Activated gamma-delta T cell treated with anti-CD3 and anti-CD28 coated beads, Interleukin-2, amount 50 U/mL, for 16 hours (primary cell): ENCODE measurements around the gene TRIM41.
A peak's percentile ranks its signal among the peaks of the same experiment; 100 is the strongest.
"Not testable (repeated sequence)": the region's sequence is repeated elsewhere in the genome, so short reads cannot be mapped to it uniquely, and the experiment has no call there.

Source experiments
- DNase-seq: peaks from one replicate; pipeline ENCODE4 v3.0.0-alpha.2; 2020; ENCODE audit warnings: low read depth

TRIM41 gene

DNA sequence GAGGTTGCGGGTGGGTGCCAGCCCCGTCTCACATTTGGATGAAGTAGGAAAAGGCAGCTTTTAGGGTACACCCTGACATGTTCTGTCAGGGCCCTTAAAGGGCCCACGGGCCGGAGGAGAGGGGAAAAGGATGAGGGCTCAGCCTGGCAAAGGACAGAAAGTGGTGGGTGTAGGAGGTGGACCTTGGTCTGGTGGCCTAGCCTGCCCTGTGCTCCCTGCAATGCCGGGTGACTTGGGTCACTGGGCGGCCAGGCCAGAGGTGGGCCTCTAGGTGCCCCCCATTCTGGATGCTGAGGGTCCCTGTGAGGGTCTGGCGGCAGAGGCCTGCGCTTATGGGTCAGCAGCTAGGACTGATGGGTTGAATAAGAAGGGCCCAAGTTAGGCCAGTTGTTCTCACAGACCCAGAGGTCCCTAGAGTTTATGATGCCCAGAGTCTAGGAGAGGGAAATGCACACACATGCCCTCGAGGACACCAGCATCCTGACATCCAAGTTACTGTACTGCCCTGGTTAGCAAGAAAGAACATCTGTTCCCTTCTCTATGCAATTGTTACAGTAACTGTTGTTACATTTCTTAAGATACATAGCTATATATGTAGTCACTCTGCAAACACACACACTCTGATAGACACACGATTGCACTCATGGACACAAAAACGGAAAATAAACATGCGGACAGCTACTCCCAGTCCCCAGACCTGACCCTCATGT, 30.6 kb upstream of the TRIM41 start:
- DNase-seq: no peak

DNA sequence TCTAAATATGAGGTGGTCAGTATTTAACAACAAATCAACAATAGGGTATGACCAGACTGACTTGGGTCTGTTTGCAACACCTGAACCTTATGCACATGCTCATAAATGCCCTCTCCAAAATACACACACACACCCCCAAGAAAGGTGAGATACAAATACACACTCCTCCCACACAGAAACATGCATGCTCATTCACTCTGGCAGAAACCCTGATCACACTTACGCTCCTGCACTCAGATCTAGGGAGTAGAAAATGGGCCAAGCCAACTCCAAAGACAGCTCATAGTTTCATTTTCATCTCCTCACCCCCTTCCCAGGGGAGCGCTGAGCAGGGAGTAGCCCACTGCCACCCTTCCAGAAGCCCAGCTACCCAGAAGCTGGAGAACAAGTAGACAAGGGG, 29.4 kb upstream of the TRIM41 start:
- no peak for DNase-seq

DNA sequence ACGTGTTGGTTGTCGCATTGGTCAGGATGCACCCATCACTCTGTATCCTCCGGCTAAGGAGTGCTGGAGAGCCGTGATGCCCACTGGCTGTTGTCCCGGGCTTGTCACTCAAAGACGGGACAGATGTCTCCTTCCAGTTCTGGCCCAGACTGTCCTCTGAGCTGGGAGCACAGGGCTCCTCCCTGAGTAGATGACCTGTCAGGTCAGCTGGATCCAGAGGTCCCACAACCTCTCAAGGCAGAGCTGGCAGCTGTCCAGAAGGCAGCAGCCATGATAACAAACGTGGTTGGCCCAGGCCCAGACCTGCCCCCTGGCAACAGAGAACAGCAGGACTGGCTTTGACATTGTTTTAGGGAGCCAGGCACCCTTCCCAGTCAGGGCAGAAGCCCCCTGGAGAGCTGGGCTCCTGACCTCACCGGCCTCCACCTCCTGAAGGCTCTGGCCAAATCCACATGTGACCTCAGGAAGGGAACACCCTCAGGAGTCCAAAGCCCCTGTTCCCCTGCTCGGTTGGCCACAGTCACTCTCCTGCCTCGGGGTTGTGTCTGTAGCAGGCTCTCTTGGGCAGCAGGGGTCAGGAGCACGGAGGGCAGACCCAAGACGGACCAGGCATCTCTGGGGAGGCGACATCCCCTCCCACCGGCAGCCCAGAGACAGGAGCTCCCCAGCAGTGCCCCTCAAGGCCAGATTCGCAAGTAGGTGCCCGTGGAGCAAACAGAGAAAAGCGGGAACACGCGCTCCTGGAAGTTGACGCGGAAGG, 28.4 kb upstream of the TRIM41 start:
- DNase-seq: no peak

DNA sequence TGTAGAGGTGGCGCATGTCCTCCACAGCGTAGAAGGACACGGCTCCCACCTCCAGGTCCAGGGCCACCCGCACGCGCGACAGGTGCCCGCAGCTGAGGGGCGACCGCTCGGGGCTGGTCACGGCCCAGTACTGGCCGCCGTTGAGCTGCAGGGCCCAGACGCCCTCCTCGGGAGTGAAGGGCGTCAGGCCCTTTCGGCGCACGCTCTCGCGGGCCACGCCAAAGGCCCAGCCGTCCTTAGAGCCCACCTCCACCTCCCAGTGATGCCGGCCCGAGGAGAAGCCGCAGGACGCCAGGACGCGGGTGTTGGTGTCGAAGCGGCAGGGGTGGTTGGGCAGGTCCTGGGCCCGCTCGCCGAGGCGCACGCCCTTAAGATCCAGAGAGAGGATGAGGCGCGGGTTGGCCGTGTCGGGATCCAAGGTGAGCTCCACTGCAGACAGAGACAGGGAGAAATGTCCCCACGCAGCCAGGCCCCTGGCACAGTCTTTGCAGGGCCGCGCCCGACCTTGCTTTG, 27.8 kb upstream of the TRIM41 start:
- no peak for DNase-seq

- no peak for DNase-seq
Observed at GRCh38 chr5:181197326-181197951, 25.6 kb upstream of the TRIM41 start.

DNA sequence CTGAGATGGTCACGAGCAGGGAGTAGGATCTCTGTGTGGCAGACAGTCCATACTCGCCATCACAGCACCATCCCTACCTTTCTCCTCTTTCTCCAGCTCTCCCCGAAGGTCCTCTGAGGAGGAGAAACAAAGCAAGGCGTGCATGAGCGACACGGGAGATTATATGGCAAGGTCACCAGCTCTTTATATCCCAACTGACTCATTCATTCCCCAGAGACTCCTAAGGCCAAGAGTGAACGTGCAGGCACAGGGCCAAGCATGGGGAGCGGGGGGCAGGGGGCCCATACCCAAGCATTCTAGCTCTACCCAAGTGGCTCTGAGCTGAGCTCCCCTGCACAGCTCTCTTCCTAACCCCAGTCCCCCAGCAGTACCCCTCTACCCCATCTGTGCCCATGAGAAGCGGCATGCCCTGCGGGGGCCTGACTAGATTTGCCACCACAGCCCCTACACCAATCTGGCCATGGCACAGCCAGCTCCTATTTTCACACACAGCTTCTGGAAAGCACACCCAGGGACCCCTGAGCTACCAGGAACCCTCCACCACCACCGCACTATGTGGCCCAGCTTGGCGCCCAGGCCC, 24.9 kb upstream of the TRIM41 start:
- no peak for DNase-seq

GRCh38 chr5:181198905-181199519, 24.1 kb upstream of the TRIM41 start:
- DNase-seq: no peak

- no peak for DNase-seq
Observed at GRCh38 chr5:181199881-181200638, 23.0 kb upstream of the TRIM41 start.

- no peak for DNase-seq
Observed at GRCh38 chr5:181200816-181201215, 22.3 kb upstream of the TRIM41 start.

- no peak for DNase-seq
Observed at GRCh38 chr5:181203093-181203711, 19.9 kb upstream of the TRIM41 start.

DNA sequence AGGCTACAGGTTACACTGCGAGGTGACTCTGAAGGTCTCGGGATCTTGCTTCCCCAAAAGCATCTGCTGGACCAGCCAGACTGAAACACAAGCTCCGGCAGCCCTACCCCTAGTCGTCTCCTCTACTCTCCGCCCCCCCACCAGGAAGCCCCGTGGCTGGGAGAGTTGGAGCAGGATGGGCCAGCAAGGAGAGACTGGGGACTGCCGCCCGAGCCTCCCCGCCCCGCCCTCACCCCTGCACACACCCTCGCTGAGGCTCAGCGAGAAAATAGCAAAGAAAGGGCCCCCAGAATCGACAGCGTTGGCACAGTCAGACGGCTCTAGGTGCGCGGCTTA, 19.3 kb upstream of the TRIM41 start:
- DNase-seq: no peak

GRCh38 chr5:181204113-181204825, 18.8 kb upstream of the TRIM41 start:
- DNase-seq: no peak

- no peak for DNase-seq
Observed at GRCh38 chr5:181204826-181205760, 18.0 kb upstream of the TRIM41 start, which contains the start of gene TRIM7. Gene TRIM7 (minus strand): TSS chr5:181205196. CDS start chr5:181205110, 86 bp downstream.

DNA sequence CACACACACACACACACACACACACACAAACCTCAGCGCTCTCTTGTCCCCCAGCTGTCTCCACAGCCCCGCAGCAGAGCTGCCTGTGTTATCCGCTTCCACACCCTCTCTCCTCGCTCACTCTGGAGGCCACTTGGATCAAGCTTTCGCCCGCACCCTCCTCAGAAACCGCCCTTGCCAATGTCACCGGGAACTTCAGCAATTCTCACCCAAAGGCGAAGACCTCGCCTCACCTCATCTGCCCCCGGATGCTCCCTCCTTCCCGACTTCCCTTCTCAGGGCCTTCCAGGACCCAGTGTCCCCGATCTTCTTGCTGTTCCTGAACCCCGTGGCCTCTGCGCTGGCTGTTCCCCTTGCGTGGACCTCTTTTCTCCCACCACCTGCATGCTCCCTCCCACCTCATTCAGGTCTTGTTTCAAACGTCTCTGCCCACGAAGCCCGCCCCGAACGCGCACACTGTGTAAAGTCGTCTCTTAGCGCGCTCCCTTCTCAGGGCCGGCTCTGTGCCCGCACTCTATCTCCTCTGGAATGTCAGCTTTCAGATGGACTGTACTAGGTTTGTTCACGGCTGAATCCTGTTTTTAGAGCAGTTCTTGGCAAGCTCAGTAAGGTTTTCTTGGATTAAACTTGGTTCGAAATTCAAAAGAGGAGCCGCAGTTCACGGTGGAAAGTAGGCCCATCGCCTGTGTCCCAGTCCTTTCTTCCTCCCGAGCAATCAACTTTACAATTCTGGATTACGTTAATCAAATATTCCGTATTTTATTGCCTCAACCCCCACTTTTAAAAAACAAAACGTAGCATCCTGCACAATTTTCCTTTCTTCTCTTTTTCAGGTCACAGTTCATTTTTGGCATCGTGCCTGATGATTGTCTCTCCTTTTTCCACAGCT, 17.1 kb upstream of the TRIM41 start:
- no peak for DNase-seq

DNA sequence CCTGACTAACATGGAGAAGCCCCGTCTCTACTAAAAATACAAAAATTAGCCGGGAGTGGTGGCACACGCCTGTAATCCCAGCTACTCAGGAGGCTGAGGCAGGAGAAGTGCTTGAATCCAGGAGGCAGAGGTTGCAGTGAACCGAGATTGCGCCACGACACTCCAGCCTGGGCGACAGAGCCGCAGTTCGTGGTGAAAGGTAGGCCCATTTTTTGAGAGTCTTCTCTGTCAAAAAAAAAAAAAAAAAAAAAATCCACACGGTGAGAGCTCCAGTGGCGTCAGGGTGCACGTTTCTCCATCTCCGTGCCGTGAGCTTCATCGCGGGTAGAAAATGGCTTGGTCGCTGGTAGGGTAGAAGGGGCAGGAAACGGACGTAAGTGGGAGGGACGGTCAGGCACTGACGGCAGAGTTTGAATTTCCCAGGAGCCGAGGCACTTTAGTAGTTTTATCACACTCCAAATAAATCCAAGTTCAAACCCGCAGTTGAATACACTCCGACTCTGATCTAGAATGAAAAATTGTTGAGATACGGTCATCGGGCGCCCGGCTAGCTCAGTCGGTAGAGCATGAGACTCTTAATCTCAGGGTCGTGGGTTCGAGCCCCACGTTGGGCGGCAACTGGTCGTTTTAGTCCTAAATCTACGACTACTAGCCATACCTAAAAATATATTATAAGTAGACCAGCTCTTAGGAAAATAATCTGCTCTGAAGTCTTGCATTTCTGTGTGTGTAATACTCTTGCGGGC, 15.7 kb upstream of the TRIM41 start:
- DNase-seq: peak; percentile 58

DNA sequence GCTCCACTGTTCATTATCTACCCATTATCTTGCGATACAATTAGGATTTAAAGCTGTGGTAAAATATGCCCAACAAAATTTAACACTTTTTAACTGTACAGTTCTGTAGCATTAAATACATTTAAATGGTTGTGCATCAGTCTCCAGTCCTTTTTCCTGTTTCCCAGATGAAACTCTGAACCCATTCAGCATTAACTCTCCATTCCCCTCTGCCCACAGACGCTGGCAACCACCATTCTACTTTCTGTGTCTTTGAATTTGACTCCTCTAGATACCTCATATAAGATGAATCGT, 15.2 kb upstream of the TRIM41 start:
- no peak for DNase-seq

GRCh38 chr5:181209006-181209405, 14.1 kb upstream of the TRIM41 start:
- DNase-seq: not testable (repeated sequence)

GRCh38 chr5:181210148-181210547, 12.9 kb upstream of the TRIM41 start:
- DNase-seq: not testable (repeated sequence)
